HG03354 (cell line): ENCODE results near the gene GANAB.

Experiments
- ATAC-seq: cut with Tn5 transposase; IDR thresholded peaks from one replicate; pipeline ENCODE4 v1.9.1; 2021; ENCODE audit warnings: mild to moderate bottlenecking; ENCODE audit not compliant: unreplicated experiment, poor library complexity, severe bottlenecking

Gene GANAB

DNA sequence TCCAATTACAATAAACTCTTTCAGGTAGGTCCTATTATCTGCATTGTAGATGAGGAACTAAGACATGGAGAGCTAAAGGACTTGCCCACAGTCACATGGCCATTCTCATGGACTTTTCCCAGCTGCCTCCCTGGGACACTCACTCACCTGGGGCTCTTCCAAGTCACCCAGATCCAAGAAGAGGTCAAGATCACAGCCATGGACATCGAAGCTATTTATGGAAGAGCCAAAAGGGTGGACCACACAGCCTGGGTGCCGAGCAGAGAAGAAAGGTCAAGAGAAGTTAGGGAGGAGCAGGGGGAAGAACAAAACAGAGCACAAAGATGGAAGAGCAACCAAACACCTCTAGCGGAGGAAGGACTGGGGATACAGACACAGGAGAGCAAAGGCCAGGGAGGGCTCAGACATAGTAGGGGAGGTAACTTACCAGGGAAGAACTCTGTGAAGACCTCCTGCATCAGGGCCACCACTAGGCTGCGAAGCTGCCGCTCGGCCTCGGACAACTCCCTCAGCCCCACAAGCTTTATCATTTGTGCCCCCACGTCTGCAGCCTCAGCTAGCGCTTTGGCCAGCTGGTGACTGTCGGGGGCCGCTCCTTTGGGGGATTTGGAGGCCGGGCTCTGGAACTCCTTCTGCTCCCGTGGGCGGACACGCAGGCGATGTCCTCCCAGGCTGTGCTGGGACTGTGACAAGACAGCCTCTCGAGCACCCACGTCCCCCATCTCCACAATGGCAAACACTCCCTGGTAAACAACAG, 65.3 kb downstream of the GANAB start:
- no peak for ATAC-seq

- no peak for ATAC-seq
These were observed 67.2 kb downstream of the GANAB start for GRCh38 chr11:62579252-62579651.

DNA sequence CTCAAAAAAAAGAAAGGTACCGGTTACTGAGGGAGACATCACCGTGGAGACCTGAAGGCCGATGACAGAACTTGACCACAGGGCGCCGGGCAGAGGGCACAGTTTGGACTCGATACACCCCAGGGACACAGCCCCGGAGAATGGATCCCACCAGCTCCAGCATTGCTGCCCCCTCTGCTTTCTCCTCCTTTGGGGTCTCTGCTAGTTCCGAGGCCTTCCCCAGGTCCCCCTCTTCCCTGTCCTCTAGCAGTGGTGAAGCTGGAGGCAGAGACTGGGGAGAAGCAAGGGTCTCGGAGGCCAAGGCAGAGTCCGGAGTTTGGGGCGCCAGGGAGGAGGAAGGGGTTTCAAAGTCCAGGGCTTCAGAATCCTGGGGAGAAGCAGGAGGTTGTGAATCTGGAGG, 67.9 kb downstream of the GANAB start:
- ATAC-seq = no peak

GRCh38 chr11:62577046-62577714, 69.2 kb downstream of the GANAB start:
- ATAC-seq = no peak

GRCh38 chr11:62575837-62576236, 70.6 kb downstream of the GANAB start:
- no peak for ATAC-seq

- no peak for ATAC-seq
These were observed 71.3 kb downstream of the GANAB start for GRCh38 chr11:62575156-62575555.
